NCI-H1694 treated with DMSO at 0.1 percent for 48 hours (cell line): ENCODE results near the gene APOBEC3G.

Source experiments
- DNase-seq: peaks from one replicate; lab custom pipeline; 2025; lab: John Stamatoyannopoulos, UW

APOBEC3G gene

GRCh38 chr22:39091126-39092081, 14.3 kb downstream of the APOBEC3G start:
- DNase-seq = no peak

- no peak for DNase-seq
Observed at GRCh38 chr22:39092111-39092862, 15.2 kb downstream of the APOBEC3G start.

GRCh38 chr22:39094717-39095389, 17.8 kb downstream of the APOBEC3G start:
- DNase-seq = no peak

- DNase-seq = no peak
Observed at GRCh38 chr22:39095971-39096370, 18.9 kb downstream of the APOBEC3G start.

- no peak for DNase-seq
Observed at GRCh38 chr22:39097098-39098020, 20.3 kb downstream of the APOBEC3G start, which contains the start of gene APOBEC3H. Gene APOBEC3H (plus strand): TSS chr22:39097244. CDS start chr22:39100279, 3,035 bp downstream.

- DNase-seq = no peak
Observed at GRCh38 chr22:39098026-39098425, 21.0 kb downstream of the APOBEC3G start.

- DNase-seq = no peak
Observed at GRCh38 chr22:39098576-39098975, 21.5 kb downstream of the APOBEC3G start.

GRCh38 chr22:39101226-39101625, 24.2 kb downstream of the APOBEC3G start:
- no peak for DNase-seq

- DNase-seq = no peak
Observed at GRCh38 chr22:39103431-39103830, 26.4 kb downstream of the APOBEC3G start.

- DNase-seq = no peak
Observed at GRCh38 chr22:39106326-39106725, 29.3 kb downstream of the APOBEC3G start.

- DNase-seq = no peak
Observed at GRCh38 chr22:39108487-39108886, 31.4 kb downstream of the APOBEC3G start.

- DNase-seq = no peak
Observed at GRCh38 chr22:39109361-39109760, 32.3 kb downstream of the APOBEC3G start.

GRCh38 chr22:39110631-39111561, 33.8 kb downstream of the APOBEC3G start:
- DNase-seq = no peak

GRCh38 chr22:39114112-39114511, 37.0 kb downstream of the APOBEC3G start:
- no peak for DNase-seq

GRCh38 chr22:39115570-39115969, 38.5 kb downstream of the APOBEC3G start:
- no peak for DNase-seq

GRCh38 chr22:39115977-39116621, 39.0 kb downstream of the APOBEC3G start:
- DNase-seq = no peak

- no peak for DNase-seq
Observed at GRCh38 chr22:39117585-39118191, 40.6 kb downstream of the APOBEC3G start.

- no peak for DNase-seq
Observed at GRCh38 chr22:39120983-39121382, 43.9 kb downstream of the APOBEC3G start.
